Measurements from ENCODE around the gene GPR132. TPM values are rescaled to one million over a fixed set of nuclear protein-coding genes. Genes with fewer than 3 reads are reported as not detected.

Gene GPR132
- total RNA-seq, 1 experiment from 2014 or later = 0.20 TPM

- Histone ChIP-seq H3K27ac (ENCODE audit: insufficient read length, low read depth, low read length) (no peak overlapping the region), H3K14ac (ENCODE audit: insufficient read depth, low read length) (no peak overlapping the region), H3K23ac (ENCODE audit: insufficient read length, low read depth, low read length) (no peak overlapping the region), H3K27me3 (ENCODE audit: insufficient read depth, low read length) (peaks cover 11% of the 10 kb centered on the region; the same call in 1 of the 2 replicates), H2BK5ac (ENCODE audit: insufficient read length, low read length) (no peak overlapping the region), H4K91ac (ENCODE audit: insufficient read length, low read depth, low read length) (no peak overlapping the region), H4K5ac (ENCODE audit: insufficient read length, low read depth, low read length) (no peak overlapping the region), H2BK15ac (ENCODE audit: low read depth, low read length) (no peak overlapping the region), H3K4me2 (ENCODE audit: insufficient read depth, insufficient read length, low read length) (no peak overlapping the region), H3K9me3 (ENCODE audit: control insufficient read depth, low read depth, low read length) (no peaks in the 10 kb centered on the region), H3K18ac (ENCODE audit: insufficient read length, low read depth, low read length) (no peak overlapping the region), H4K20me1 (ENCODE audit: control insufficient read depth, insufficient read depth, insufficient read length) (no peaks in the 10 kb centered on the region), H3T11ph (ENCODE audit: low read length) (no peak overlapping the region), H3K23me2 (ENCODE audit: insufficient read length, low read depth, low read length, poor library complexity, severe bottlenecking) (peaks cover 13% of the 10 kb centered on the region), H3K9ac (ENCODE audit: extremely low read depth, insufficient read length, low read length) (no peak overlapping the region), H2BK12ac (ENCODE audit: insufficient read length, low read depth, low read length) (no peak overlapping the region), H3K56ac (ENCODE audit: insufficient read length, low read depth, low read length) (no peak overlapping the region), H3K4ac (ENCODE audit: low read depth, low read length) (no peak overlapping the region), H3K79me1 (ENCODE audit: insufficient read depth, low read depth, low read length, poor library complexity, severe bottlenecking) (no peaks in the 10 kb centered on the region), H2AK5ac (ENCODE audit: insufficient read length, low read length) (no peak overlapping the region), H2BK20ac (ENCODE audit: low read depth, low read length, poor library complexity, severe bottlenecking) (no peak overlapping the region), H3K79me2 (ENCODE audit: insufficient read depth, low read length) (no peaks in the 10 kb centered on the region), H4K8ac (replicated peaks; ENCODE audit: insufficient read length, low read depth, low read length) (no peak overlapping the region), H2BK120ac (ENCODE audit: low read depth, low read length, poor library complexity, severe bottlenecking) (no peak overlapping the region), H3K4me1 (ENCODE audit: insufficient read depth, low read length) (no peaks in the 10 kb centered on the region; the same call in 1 of the 2 replicates), H2AFZ (ENCODE audit: low read length) (no peak overlapping the region)
- peaks cover 68% of the 10 kb centered on the region for H3K27me3 Mint-ChIP-seq (ENCODE audit: low read depth)
- H3K9me3 Mint-ChIP-seq = no peaks in the 10 kb centered on the region
- no peak overlapping the region for H3K27ac Mint-ChIP-seq
- H3K4me3 Mint-ChIP-seq = peak overlapping the region in 1 of 2 experiments; percentile 66; a peak in 2 of 5 replicates
- DNase-seq = no peak
- no peaks in the 10 kb centered on the region; a peak in 1 of 7 replicates for H3K36me3 Mint-ChIP-seq (ENCODE audit: insufficient read depth in 1 of 3, low read depth in 3 of 3)
- TF ChIP-seq CTCF (conservative IDR thresholded peaks at IDR 0.05) = no peak
- peaks cover 12 to 18% of the 10 kb centered on the region in 2 experiments for H3K4me1 Mint-ChIP-seq
- no CpG with 5 or more reads among the region's 24 CpGs for WGBS (ENCODE audit: extremely low coverage, insufficient read length, low lambda C conversion rate)
These were observed 23.8 kb upstream of the GPR132 start for GRCh38 chr14:105088812-105089745.

All from H9 (cell line).